Stimulated activated CD4-positive, alpha-beta T cell treated with anti-CD3 and anti-CD28 coated beads, Interleukin-1b, Interleukin-23, amount 100 ng/mL, for 1 hour (primary cell): Measurements from ENCODE around the gene KBTBD12.

ENCODE experiments used
- DNase-seq, 2 donors: peaks; one replicate each; pipeline ENCODE4 v3.0.0-alpha.2; 2020; ENCODE audit warnings: low read depth in 2 of 2

The KBTBD12 gene

GRCh38 chr3:127953091-127954035 lies 38.3 kb downstream of the KBTBD12 start:
- DNase-seq = no peak

GRCh38 chr3:127954640-127955039 lies 39.6 kb downstream of the KBTBD12 start:
- DNase-seq = no peak

GRCh38 chr3:127955728-127956127 lies 40.7 kb downstream of the KBTBD12 start:
- DNase-seq = no peak

- DNase-seq = no peak
These were observed 44.0 kb downstream of the KBTBD12 start for GRCh38 chr3:127959041-127959440.

- no peak for DNase-seq
These were observed 44.8 kb downstream of the KBTBD12 start for GRCh38 chr3:127959873-127960272.

GRCh38 chr3:127960421-127960965 lies 45.5 kb downstream of the KBTBD12 start:
- DNase-seq = no peak

GRCh38 chr3:127961124-127961523 lies 46.1 kb downstream of the KBTBD12 start:
- DNase-seq = no peak

- no peak for DNase-seq
These were observed 46.9 kb downstream of the KBTBD12 start for GRCh38 chr3:127961963-127962362.

- no peak for DNase-seq
These were observed 47.9 kb downstream of the KBTBD12 start for GRCh38 chr3:127962937-127963336.

DNA sequence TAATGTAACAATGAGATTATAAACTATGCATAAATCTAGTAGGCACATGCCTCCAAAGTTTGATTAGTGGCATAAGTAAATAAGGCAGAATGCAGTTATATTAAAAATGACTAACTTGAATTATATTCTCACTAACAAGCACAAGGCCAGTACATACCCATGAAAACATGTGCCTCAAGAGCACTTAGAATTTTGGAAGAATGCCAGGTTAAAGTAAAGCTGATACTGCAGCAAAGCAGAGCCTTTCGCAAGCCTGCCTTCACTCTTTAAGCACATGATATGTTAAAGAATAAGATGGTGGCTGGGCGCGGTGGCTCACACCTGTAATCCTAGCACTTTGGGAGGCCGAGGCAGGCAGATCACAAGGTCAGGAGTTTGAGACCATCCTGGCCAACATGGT lies 49.0 kb downstream of the KBTBD12 start:
- DNase-seq = no peak

GRCh38 chr3:127964816-127965215 lies 49.8 kb downstream of the KBTBD12 start:
- no peak for DNase-seq

DNA sequence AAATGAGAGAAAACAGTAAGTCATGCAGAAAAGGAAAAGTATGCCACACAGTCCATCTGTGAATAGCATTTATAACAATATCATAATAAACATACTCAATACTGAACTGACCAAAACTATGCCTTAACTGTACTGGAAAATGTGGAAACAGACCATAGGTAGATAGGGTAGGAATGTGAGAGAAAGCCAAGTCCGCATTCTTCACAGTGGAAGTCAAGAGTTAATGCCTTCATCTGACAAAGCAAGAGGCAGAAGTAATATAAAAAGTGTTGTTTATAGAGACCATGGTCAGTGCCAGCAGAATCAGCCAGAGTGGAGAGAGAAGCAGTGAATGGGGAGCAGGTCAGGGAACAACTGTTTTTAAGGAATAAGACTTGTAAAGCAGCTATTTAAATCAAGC lies 52.3 kb downstream of the KBTBD12 start:
- DNase-seq = no peak

- no peak for DNase-seq
These were observed 56.0 kb downstream of the KBTBD12 start for GRCh38 chr3:127970966-127971592.

DNA sequence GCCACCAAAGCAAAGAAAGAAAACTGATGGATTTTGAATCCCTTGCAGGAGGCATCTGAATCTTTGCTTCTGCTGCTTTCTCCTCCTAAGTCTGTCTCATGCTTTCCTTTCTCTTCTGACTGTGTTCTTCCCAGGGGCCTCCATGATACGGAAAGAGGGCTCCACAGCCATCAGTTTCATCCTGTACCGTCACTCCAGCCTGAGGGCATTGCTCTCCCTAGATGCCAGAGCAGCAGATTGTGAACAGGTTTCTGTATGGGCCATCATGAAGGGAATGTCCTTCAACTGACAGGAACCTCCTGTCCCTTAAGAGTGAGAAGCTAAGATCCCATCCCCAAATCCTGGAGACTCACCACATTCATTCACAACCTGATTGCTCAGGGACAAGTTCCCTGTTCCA lies 59.2 kb downstream of the KBTBD12 start:
- no peak for DNase-seq

GRCh38 chr3:127975153-127976029 lies 60.4 kb downstream of the KBTBD12 start:
- no peak for DNase-seq

GRCh38 chr3:127978636-127979035 lies 63.6 kb downstream of the KBTBD12 start:
- no peak for DNase-seq

DNA sequence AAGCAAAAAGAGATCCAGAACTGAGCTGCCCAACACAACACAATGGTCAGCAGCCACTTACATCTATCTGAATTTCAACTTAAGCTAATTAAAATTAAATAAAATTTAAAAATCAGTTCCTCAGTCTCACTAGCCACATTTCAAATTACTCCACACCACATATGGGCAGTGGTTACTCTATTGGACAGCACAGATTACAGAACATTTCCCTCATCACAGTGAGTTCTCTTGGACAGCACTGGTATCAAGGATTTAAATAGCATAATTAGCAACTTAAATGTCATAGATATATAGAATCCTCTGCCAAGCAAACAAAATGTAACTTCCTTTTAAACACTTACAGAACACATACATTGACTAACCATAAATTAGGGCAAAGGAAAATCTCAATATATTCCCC lies 64.4 kb downstream of the KBTBD12 start:
- no peak for DNase-seq

- DNase-seq = no peak
These were observed 66.1 kb downstream of the KBTBD12 start for GRCh38 chr3:127981097-127981496.

GRCh38 chr3:127982155-127982554 lies 67.1 kb downstream of the KBTBD12 start:
- DNase-seq = no peak

GRCh38 chr3:127984241-127984975 lies 69.4 kb downstream of the KBTBD12 start:
- no peak for DNase-seq

DNA sequence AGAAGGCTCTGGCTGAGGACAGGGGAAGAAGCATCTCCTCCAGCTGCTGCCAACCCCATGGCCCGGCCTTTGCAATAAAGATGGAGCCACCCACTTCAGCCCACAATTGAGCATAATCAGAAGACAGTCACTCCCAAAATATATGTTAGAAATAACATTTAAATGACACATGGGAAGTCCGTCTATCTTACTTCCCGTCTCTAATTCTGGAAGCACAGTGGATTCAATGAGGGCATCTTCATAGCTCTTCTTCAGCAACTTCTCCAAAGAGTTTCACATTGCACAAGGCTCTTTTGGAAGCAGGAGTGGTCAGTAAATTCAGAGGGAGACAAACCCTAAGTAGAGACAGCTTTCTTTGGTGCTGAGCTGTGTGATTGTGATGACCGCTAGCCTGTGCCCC lies 70.2 kb downstream of the KBTBD12 start:
- no peak for DNase-seq
